Measurements from ENCODE around the gene OR6A2.
A peak's percentile ranks its signal among the peaks of the same experiment; 100 is the strongest.

OR6A2 gene

GRCh38 chr11:6755953-6756347 lies 43.5 kb downstream of the OR6A2 start:
- no peak for DNase-seq (ENCODE audit: low spot score)

GRCh38 chr11:6755303-6755952 lies 44.1 kb downstream of the OR6A2 start:
- peak; percentile 49 for DNase-seq (ENCODE audit: low spot score)

- no peak for DNase-seq (ENCODE audit: low spot score)
Observed at GRCh38 chr11:6747097-6747668, 52.3 kb downstream of the OR6A2 start.

GRCh38 chr11:6746626-6747025 lies 52.9 kb downstream of the OR6A2 start:
- no peak for DNase-seq (ENCODE audit: low spot score)

- no peak for DNase-seq (ENCODE audit: low spot score)
Observed at GRCh38 chr11:6746086-6746618, 53.3 kb downstream of the OR6A2 start.

GRCh38 chr11:6745465-6746015 lies 53.9 kb downstream of the OR6A2 start:
- DNase-seq (ENCODE audit: low spot score) = no peak

- DNase-seq (ENCODE audit: low spot score) = no peak
Observed at GRCh38 chr11:6745018-6745417, 54.5 kb downstream of the OR6A2 start.

GRCh38 chr11:6742260-6742659 lies 57.2 kb downstream of the OR6A2 start:
- no peak for DNase-seq (ENCODE audit: low spot score)

All from RKO (cell line).